HPDE6-E6E7 (cell line): ENCODE results near the gene ALAS1.
"Not testable (repeated sequence)": the region's sequence is repeated elsewhere in the genome, so short reads cannot be mapped to it uniquely, and the experiment has no call there.

Source experiments
- DNase-seq: peaks from one replicate; pipeline ENCODE4 v3.0.0; 2011; ENCODE audit warnings: missing footprints; ENCODE audit errors: extremely low spot score

The ALAS1 gene

DNA sequence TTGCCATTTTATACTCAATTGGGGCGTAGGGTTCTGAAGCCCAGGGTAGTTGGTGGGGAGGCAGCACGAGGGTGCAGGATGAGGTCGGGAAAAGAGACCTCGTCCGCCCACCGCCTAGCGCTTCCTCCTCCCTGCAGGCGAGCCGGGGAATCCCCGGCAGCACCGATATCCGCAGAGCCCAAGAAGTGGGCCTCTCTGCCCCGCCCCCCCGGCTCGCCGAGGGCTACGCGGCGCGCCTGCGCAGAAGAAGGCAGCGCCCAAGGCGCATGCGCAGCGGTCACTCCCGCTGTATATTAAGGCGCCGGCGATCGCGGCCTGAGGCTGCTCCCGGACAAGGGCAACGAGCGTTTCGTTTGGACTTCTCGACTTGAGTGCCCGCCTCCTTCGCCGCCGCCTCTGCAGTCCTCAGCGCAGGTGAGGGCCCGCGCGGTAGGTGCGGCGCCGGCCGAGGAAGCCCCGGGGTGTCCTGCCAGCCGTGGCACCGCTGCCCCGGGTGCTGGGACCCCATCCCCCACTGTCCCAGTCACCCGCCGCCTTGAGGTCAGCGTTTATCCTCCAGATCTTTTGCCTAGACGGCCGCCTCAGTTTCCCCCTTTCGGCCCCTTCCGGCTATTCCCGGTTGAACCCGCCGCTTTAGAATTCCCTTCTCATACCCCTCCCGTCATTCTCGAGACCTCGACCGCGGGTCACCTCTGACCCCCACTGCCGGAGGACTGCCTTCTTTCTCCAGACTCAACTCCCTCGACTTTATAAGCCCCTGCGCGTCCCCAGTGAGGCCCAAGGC lies at the start of gene ALAS1:
Gene ALAS1 (plus strand): TSS at position 319 of the 784 bp plus-strand sequence. CDS start 1,082 bp downstream, outside the sequence.
- DNase-seq = peak; percentile 55

DNA sequence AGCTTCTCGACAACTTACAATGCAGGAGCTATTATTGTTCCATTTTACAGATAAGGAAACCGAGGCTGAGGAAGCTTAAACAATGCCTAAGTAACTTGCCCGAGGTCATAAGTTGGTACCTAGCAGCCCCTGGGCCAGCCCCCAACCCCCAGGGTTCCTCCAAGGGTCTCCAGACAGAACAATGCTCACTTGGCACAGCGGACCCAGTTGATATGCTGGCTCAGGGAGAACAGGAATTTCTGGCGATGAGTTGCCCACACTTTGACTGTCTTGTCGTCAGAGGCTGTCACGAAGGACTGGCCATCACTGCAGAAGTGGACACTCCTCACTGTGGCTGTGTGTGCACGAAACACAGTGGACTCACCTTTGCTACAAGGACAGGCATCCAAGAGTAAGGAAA lies 48.9 kb upstream of the ALAS1 start:
- no peak for DNase-seq

- no peak for DNase-seq
Measured at GRCh38 chr3:52149726-52150125, 48.2 kb upstream of the ALAS1 start.

DNA sequence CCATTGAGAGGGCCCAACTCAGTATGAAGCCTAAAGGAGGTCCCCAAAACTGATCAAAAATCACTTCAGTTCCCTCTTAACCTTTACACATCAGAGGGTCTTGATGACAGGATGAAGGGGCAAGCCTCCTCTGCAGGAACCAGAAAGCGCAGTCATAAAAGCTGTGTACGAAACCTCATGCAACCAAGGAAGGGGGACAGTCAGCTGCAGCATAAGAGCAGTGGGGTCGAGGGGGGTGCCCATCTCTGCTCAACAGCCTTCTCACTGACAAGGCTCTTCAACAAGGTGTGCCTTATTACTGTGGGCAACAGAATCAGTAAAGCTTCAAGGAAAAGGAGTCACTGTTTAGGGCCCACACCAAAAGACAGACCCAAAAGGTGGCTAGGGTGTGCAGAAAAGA lies 47.6 kb upstream of the ALAS1 start:
- no peak for DNase-seq

- DNase-seq = no peak
Measured at GRCh38 chr3:52150860-52151259, 47.1 kb upstream of the ALAS1 start.

GRCh38 chr3:52151991-52152390 lies 46.0 kb upstream of the ALAS1 start:
- not testable (repeated sequence) for DNase-seq

- no peak for DNase-seq
Measured at GRCh38 chr3:52153389-52154096, 44.4 kb upstream of the ALAS1 start.

DNA sequence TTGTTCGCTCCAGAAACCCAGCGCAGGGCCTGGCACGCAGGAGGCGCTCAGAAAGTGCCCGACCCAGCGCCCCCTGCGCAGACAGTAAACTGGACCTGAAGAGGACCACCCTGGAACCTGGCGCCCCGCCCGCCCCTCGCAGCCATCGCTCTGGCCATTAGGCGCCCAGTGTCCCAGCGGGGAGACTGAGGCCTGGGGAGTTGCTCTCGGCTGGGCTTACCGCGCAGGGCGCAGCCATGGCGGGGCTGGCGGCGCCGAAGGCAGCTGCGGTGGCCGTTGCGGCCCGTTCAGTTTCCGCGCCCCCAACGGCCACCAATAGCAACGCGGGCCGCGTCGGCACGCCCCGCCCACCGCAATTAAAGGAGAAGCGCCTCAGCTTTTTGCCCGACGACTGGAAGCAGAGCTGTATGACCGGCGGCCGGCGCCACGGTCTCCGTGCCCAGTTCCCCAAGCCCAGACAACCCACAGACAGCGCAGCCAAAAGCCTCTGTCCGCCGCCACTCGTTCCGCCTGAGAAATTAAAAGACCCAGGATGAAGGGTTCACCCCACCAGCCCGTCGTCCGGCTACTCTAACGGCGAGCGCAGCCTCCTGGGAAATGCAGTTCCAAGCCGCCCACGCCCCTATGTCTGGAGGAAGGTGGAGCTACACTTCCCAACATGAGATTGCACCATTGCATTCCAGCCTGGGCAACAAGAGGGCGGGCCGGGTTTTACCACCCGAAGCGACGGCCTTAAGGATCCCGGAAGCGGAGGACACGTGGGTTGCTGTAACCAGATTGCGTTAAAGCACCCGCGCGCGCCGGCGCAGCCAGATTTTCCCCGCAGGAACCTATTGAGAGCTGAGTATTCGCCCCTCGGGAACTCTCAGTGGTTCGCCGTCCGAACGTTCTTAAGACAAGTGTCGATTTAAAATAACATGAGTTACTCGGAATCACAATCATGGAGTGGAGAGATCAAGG lies 43.5 kb upstream of the ALAS1 start, which contains the start of gene POC1A:
Gene POC1A (minus strand): TSS at position 289 of the 960 bp plus-strand sequence. CDS start 51 bp downstream, at position 238.
- DNase-seq = peak; percentile 67

GRCh38 chr3:52155912-52156311 lies 42.0 kb upstream of the ALAS1 start:
- no peak for DNase-seq

DNA sequence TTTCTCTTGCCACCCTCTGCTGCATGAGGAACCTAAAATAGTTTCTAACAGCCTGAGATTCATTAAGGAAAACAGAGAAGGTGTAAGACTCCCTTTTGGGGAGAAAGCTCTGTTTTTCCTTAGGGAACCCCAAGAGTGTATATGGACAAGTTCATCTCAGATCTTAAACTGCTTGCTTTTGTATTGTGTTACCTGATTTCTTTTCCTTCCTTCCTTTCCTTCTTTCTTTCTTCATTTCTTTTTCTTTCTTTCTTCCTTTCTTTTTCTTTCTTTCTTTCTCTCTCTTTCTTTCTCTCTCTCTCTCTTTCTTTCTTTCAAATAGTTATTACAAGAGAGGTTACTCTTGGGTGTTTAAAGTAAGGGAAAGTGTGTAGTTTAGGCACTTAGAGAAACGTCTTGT lies 38.5 kb upstream of the ALAS1 start:
- no peak for DNase-seq

GRCh38 chr3:52162250-52162872 lies 35.6 kb upstream of the ALAS1 start:
- DNase-seq = no peak

GRCh38 chr3:52167240-52167639 lies 30.7 kb upstream of the ALAS1 start:
- DNase-seq = no peak

- DNase-seq = not testable (repeated sequence)
Measured at GRCh38 chr3:52170217-52170616, 27.7 kb upstream of the ALAS1 start.

DNA sequence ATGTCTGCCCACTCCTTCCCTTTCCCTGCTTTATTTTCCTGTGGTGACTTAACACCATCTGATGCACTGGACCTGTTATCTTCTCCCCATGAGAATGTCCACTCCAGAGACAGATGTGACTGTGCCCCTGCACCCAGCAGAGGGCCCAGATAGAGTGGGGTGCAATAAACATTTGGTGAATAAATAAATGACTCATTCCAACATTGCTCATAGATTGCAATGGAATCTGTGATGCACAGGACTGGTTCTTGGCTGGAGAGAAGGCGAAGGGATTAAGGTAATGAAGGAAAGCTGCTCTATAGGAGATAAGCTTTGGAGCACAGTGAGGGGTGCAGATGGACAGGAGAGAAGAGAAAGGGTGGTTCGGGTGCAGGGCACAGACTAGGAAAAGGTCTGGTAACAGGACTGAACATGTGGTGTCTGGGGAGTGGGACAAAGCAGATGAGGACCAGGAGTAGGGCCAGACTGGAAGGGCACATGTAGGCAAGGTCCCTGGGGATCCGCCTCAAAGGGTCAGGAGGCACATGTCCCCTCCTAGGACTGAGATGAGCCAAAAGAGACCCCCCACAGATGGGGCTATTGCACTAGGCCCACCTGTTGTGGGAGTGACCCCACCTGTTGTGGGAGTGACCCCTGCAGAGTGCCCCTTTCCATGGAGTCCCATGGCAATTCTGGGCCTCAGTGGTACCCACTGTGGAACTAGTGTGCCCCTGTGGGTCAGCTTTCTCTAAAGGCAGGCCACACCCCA lies 26.3 kb upstream of the ALAS1 start:
- no peak for DNase-seq

DNA sequence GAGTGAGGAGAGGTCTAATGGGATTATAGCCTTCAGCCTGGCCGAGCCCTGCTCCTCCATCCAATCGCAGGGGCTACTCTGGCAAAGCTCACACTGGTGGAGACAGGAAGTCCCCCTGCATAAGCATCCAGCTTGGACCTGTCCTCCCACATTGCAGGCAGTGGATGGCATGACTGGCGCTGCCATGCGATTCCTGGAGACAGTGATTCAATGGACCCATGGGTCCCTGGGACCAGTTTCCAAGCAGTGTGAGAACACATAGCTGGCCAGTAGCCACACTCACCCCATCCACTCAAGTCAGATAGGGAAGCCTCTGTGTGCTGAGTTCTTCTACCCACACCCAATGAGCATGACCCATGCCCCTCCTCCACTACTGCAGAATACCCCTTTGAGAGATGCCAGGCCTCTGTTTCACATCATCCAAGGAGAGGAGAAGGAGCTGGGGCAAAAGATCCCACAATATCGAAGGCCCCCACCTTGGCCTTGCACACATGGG lies 25.6 kb upstream of the ALAS1 start:
- DNase-seq = no peak

DNA sequence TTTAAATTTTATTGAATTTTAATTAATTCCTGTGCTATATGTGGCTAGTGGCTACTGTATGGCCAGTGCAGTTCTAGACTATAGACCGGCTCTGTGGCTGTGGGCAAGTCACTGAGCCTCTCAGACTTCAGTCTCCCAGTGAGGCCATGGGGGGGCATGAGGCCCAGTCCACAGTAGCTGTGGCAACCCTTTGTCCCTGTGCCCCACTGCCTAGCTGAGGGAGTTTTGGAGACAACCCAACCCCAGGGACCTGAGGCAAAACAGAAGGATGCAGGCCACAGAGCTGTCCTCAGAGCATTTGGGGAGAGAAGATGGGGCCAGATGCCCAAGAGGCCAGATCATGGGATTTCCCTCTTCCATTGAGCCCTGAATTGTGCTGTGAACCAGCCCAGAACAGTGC lies 24.9 kb upstream of the ALAS1 start:
- no peak for DNase-seq

GRCh38 chr3:52174896-52175295 lies 23.1 kb upstream of the ALAS1 start:
- no peak for DNase-seq

DNA sequence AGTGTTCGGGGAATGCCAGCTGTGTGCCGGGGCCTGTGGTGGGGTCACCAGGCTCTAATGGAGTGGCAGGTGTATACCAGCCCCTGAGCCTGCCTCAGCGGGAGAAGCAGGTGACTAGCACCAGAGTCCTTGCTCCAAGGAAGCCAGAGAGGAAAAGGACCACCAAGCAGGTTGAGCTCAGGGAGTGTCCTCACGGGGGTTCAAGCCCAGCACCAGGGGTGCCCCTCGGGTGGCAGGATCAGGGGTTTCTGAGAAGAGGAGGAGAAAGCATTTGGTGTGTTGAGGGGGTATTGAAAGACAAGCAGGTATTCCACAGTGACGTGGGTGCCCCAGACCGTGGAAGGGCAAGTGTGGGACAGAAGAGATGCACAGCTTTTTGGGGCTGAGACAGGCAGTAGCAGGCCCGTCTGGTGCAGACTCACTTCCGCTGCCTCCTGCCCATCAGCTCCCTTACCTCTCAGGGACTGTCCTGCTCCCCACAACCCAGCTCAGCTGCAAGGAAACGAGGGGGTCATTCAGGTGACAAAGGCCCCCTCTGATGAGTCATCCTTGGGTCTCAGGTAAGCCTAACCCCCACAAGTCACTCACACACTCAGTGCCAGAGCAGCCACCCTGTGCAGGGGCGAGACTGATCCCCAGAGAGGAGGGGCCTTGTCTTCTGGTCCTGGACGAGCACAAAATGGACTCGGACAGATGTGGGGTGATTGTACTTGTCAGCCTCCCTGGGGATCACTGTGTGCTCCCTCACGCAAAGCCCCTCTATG lies 22.4 kb upstream of the ALAS1 start:
- no peak for DNase-seq

DNA sequence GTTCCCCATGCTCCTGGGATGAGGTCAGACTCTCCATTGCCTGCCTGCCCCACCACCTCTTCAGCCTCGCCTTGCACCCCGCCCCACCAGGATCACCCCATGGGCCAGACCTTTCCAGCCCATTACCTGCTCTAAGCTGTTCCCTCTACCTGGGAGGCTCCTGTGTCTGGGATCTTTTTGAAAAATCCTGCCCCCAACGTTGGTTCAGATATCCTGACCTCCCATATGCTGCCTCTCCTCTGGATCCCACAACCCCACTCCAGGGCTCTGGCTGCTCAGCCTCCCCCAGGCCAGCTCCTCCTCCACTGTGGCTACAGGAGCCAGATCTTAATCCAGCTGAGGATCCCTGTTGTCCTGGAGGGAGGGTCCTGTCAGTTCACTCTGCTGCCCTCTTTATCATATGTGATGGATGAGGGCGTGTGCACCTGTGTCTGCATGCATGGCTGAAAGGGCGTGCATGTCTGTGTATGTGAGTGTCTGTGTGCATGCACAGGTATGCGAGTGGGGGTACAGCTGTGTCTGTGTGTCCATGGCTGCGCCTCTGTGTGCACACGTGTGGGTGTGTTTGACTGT lies 21.7 kb upstream of the ALAS1 start:
- no peak for DNase-seq
